Esophagus muscularis mucosa (tissue), 4 donors: ENCODE data around the gene AZU1. TPM values are rescaled to one million over a fixed set of nuclear protein-coding genes. Genes with fewer than 3 reads are reported as not detected.

Experiments
- DNase-seq: peaks from one replicate; pipeline ENCODE4 v3.0.0-alpha.2; 2017; ENCODE audit errors: extremely low spot score
- H3K27ac ChIP-seq, 4 donors: fragments of 200-600 bp; sonication (generic); replicated peaks in 1 of 4; 1 replicate in 3 of 4; 2 replicates in 1 of 4; pipeline ENCODE4 v1.5.1; 2016 to 2019; ENCODE audit warnings: mild to moderate bottlenecking in 1 of 4
- H3K27me3 ChIP-seq, 4 donors: fragments of 200-600 bp; sonication (generic); one replicate each; pipeline versions ENCODE4 v1.5.1 to v1.6.0; 2016 to 2019
- H3K36me3 ChIP-seq, 4 donors: fragments of 200-600 bp; sonication (generic); one replicate each; pipeline ENCODE4 v1.5.1; 2016 to 2019
- H3K4me1 ChIP-seq, 4 donors: fragments of 200-600 bp; sonication (generic); one replicate each; pipeline ENCODE4 v1.5.1; 2016 to 2019
- H3K4me3 ChIP-seq, 4 donors: fragments of 200-600 bp; sonication (generic); 1 replicate in 2 of 4; 2 replicates in 2 of 4; pipeline ENCODE4 v1.5.1; 2016 to 2019; ENCODE audit warnings: mild to moderate bottlenecking in 4 of 4, moderate library complexity in 1 of 4
- H3K9me3 ChIP-seq, 4 donors: fragments of 200-600 bp; sonication (generic); 1 replicate in 3 of 4; 2 replicates in 1 of 4; pipeline ENCODE4 v1.5.1; 2016 to 2019
- EP300 ChIP-seq: sonication (generic); formaldehyde crosslinking; IDR thresholded peaks from one replicate; pipeline ENCODE4 v1.6.1; 2017; ENCODE audit warnings: antibody characterized with exemption
- POLR2A ChIP-seq: fragments of 450-650 bp; IDR thresholded peaks from one replicate; pipeline ENCODE4 v1.6.1; 2017; ENCODE audit warnings: antibody characterized with exemption, moderate library complexity, mild to moderate bottlenecking, low read depth
- POLR2AphosphoS5 ChIP-seq, 2 donors: sonication (generic); formaldehyde crosslinking; IDR thresholded peaks; one replicate each; pipeline ENCODE4 v1.6.1; 2017; ENCODE audit warnings: antibody characterized with exemption in 2 of 2
- WGBS: methylation state at CpG from one replicate; pipeline ENCODE4 v1.1.5; 2018; 5-methylcytosine and 5-hydroxymethylcytosine counted together
- intact Hi-C: fragments of 100-400 bp; cut with DNase I; formaldehyde crosslinking; loops from one replicate; pipeline ENCODE4 v1.15.1; 2023
- total RNA-seq, 4 donors: library from RNA; depleted of rRNA; stranded (reverse); fragments of >200 nt; gene quantifications; one replicate each; pipeline versions ENCODE4 v1.1.0 to v1.2.1, GENCODE V29; 2016
- TF ChIP-seq, protein P1 (sequence below), 3 experiments: fragments of 200-600 bp in 2 of 3; fragments of 450-650 bp in 1 of 3; sonication (generic) in 2 of 3; IDR thresholded peaks; one replicate each; pipeline ENCODE4 v1.5.1; 2017 to 2019; ENCODE audit warnings: antibody characterized with exemption in 3 of 3, mild to moderate bottlenecking in 2 of 3, moderate library complexity in 1 of 3

The AZU1 gene
- total RNA-seq, 4 donors from 2014 or later, result 0.40 to 1.3 TPM; not detected in 2

DNA sequence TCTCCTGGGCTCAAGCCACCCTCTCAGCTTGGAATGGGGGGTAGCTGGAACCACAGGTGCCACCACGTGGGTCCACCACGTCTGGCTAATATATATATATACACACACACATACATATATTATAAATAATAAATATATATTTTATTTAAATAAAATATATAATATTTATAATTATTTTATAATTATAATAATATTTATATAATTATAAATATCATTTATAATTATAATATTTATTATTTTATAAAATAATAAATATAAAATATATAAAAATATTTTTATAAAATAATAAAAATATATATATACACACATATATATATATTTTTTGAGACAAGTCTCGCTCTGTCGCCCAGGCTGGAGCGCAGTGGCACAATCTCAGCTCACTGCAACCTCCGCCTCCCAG lies 26.9 kb downstream of the AZU1 start:
- no peak overlapping the region for H3K27ac ChIP-seq
- TF ChIP-seq POLR2A (no peak), EP300 (no peak), POLR2AphosphoS5 (IDR thresholded peaks at IDR 0.05) (no peak)
- TF ChIP-seq, protein P1, sequence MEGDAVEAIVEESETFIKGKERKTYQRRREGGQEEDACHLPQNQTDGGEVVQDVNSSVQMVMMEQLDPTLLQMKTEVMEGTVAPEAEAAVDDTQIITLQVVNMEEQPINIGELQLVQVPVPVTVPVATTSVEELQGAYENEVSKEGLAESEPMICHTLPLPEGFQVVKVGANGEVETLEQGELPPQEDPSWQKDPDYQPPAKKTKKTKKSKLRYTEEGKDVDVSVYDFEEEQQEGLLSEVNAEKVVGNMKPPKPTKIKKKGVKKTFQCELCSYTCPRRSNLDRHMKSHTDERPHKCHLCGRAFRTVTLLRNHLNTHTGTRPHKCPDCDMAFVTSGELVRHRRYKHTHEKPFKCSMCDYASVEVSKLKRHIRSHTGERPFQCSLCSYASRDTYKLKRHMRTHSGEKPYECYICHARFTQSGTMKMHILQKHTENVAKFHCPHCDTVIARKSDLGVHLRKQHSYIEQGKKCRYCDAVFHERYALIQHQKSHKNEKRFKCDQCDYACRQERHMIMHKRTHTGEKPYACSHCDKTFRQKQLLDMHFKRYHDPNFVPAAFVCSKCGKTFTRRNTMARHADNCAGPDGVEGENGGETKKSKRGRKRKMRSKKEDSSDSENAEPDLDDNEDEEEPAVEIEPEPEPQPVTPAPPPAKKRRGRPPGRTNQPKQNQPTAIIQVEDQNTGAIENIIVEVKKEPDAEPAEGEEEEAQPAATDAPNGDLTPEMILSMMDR (IDR thresholded peaks at IDR 0.05), result no peak
- H3K9me3 ChIP-seq, result no peaks in the 10 kb centered on the region
- H3K36me3 ChIP-seq, result no peaks in the 10 kb centered on the region
- no peak overlapping the region for H3K4me3 ChIP-seq
- H3K4me1 ChIP-seq, result peaks cover 9 to 32% (median 28%) of the 10 kb centered on the region in 4 donors
- DNase-seq, result no peak
- peaks cover 0 to 73% (median 21%) of the 10 kb centered on the region in 4 donors for H3K27me3 ChIP-seq
- WGBS, result 78% methylated on average over 6 of the region's 6 CpGs
- intact Hi-C loops, result no loop called here

DNA sequence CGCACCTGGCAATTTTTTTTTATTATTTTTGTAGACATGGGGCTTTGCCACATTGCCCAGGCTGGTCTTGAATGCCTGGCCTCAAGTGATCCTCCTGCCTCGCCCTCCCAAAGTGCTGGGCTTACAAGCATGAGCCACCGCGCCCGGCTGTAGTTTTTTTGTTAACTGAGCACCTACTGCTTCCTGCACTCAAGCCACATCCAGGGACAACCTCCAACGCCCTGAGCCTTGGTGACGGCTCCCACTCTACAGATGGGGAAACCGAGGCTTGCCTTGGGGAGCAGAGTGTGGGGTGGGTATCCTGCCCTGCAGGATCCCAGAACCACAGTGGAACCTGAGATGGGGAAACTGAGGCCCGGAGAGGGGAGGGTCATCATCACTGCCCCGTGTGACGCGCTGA lies 27.5 kb downstream of the AZU1 start:
- Histone ChIP-seq H3K36me3 (no peaks in the 10 kb centered on the region), H3K9me3 (no peaks in the 10 kb centered on the region), H3K4me3 (no peak overlapping the region), H3K4me1 (peaks cover 9 to 36% (median 30%) of the 10 kb centered on the region in 4 donors), H3K27ac (no peak overlapping the region), H3K27me3 (peaks cover 0 to 79% (median 27%) of the 10 kb centered on the region in 4 donors)
- 90% methylated on average over 7 of the region's 12 CpGs for WGBS
- intact Hi-C loops, result no loop called here
- TF ChIP-seq, protein P1 (IDR thresholded peaks at IDR 0.05), result no peak
- TF ChIP-seq EP300 (no peak), POLR2A (no peak), POLR2AphosphoS5 (IDR thresholded peaks at IDR 0.05) (no peak)
- DNase-seq, result no peak

DNA sequence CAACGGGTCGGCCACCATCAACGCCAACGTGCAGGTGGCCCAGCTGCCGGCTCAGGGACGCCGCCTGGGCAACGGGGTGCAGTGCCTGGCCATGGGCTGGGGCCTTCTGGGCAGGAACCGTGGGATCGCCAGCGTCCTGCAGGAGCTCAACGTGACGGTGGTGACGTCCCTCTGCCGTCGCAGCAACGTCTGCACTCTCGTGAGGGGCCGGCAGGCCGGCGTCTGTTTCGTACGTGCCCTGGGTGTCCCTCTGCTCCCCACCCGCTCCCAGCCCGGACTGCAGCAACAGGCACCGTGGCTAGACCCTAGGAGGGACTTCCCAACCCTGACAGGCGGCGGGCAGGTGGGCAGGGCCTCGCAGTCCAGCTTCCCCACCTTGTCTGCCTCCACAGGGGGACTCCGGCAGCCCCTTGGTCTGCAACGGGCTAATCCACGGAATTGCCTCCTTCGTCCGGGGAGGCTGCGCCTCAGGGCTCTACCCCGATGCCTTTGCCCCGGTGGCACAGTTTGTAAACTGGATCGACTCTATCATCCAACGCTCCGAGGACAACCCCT lies 28.0 kb downstream of the AZU1 start:
- no peaks in the 10 kb centered on the region for H3K36me3 ChIP-seq
- 73% methylated on average over 27 of the region's 40 CpGs for WGBS

DNA sequence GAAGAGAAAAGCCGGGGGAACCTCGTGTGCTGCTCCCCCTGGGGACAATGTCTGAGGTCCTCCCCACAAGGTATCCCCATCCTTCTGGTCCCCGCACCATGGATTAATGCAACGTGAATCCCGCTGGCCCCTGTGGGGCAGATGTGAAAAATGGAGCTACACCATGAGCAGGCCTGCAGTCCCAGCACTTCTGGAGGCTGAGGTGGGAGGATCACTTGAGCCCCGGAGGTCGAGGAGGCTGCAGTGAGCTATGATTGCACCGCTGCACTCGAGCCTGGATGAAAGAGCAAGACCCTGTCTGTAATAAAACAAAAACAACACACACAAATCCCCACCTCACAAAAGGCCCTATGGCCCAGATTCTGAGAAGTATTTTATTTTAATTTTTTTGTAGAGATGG lies 30.6 kb downstream of the AZU1 start:
- 92% methylated on average over 9 of the region's 9 CpGs for WGBS
- Histone ChIP-seq H3K4me3 (no peak overlapping the region), H3K4me1 (peaks cover 11 to 36% (median 35%) of the 10 kb centered on the region in 4 donors), H3K36me3 (no peaks in the 10 kb centered on the region), H3K9me3 (no peaks in the 10 kb centered on the region), H3K27me3 (peaks cover 0 to 88% (median 31%) of the 10 kb centered on the region in 4 donors), H3K27ac (peak overlapping the region in 2 of 4 donors; percentile 65 to 79)
- intact Hi-C loops, result loop anchor here (2.0 kb wide), 1 partner anchor 63 kb away; no protein-coding TSS in a partner anchor
- DNase-seq, result no peak
- no peak for TF ChIP-seq POLR2AphosphoS5 (IDR thresholded peaks at IDR 0.05)
- TF ChIP-seq EP300, result no peak
- no peak for TF ChIP-seq POLR2A
- TF ChIP-seq, protein P1 (IDR thresholded peaks at IDR 0.05), result no peak

More for the DNA sequence above, 28.0 kb downstream of the AZU1 start:
- Histone ChIP-seq H3K27me3 (peaks cover 0 to 84% (median 31%) of the 10 kb centered on the region in 4 donors), H3K9me3 (no peaks in the 10 kb centered on the region), H3K4me3 (no peak overlapping the region), H3K4me1 (peaks cover 11 to 36% (median 30%) of the 10 kb centered on the region in 4 donors), H3K27ac (no peak overlapping the region)
- no peak for DNase-seq
- intact Hi-C loops, result no loop called here
- TF ChIP-seq, protein P1 (IDR thresholded peaks at IDR 0.05), result no peak
- TF ChIP-seq POLR2AphosphoS5 (IDR thresholded peaks at IDR 0.05), result no peak
- TF ChIP-seq POLR2A, result no peak
- no peak for TF ChIP-seq EP300
